OCI-LY1 (cell line): ENCODE measurements around the gene PSMC2.

Experiments used
- H2AFZ ChIP-seq: fragments of 200-600 bp; sonication (generic), shearing (Covaris generic); 2 replicates; pipeline ENCODE4 v1.6.0; 2014; ENCODE audit warnings: antibody characterized with exemption, mild to moderate bottlenecking, low read length
- H3F3A ChIP-seq: fragments of 200-600 bp; sonication (generic), shearing (Covaris generic); 2 replicates; pipeline ENCODE4 v1.6.0; 2014; ENCODE audit warnings: mild to moderate bottlenecking, antibody characterized with exemption, low read length, moderate library complexity; ENCODE audit not compliant: insufficient read depth
- H3K27ac ChIP-seq: fragments of 200-600 bp; sonication (generic); 2 replicates; pipeline ENCODE4 v1.5.1; 2014; ENCODE audit warnings: low read length, mixed run types, mild to moderate bottlenecking, low read depth; ENCODE audit not compliant: poor library complexity, severe bottlenecking
- H3K27me3 ChIP-seq: fragments of 200-600 bp; sonication (generic); 2 replicates; pipeline ENCODE4 v1.6.0; 2014; ENCODE audit warnings: antibody characterized with exemption, mild to moderate bottlenecking, low read length, moderate library complexity; ENCODE audit not compliant: insufficient read depth
- H3K36me3 ChIP-seq: fragments of 200-600 bp; sonication (generic); 2 replicates; pipeline ENCODE4 v1.6.1; 2014; ENCODE audit warnings: mild to moderate bottlenecking, antibody characterized with exemption, low read length, moderate library complexity, mixed read lengths; ENCODE audit not compliant: insufficient read depth
- H3K4me1 ChIP-seq: fragments of 200-600 bp; sonication (generic); 2 replicates; pipeline ENCODE4 v1.5.1; 2014; ENCODE audit warnings: mild to moderate bottlenecking, low read length, moderate library complexity; ENCODE audit not compliant: insufficient read depth, severe bottlenecking
- H3K4me2 ChIP-seq: fragments of 200-600 bp; sonication (generic), shearing (Covaris generic); 2 replicates; pipeline ENCODE4 v1.6.1; 2014; ENCODE audit warnings: low read length
- H3K4me3 ChIP-seq: fragments of 200-600 bp; sonication (generic); 2 replicates; pipeline ENCODE4 v1.5.1; 2014; ENCODE audit warnings: low read length, low read depth, mild to moderate bottlenecking, mixed read lengths; ENCODE audit not compliant: poor library complexity, severe bottlenecking
- H3K79me2 ChIP-seq: fragments of 200-600 bp; shearing (Covaris generic); 2 replicates; pipeline ENCODE4 v1.6.1; 2016; ENCODE audit warnings: mixed run types, low read length, mixed read lengths; ENCODE audit not compliant: insufficient read depth
- H3K9ac ChIP-seq: fragments of 200-600 bp; sonication (generic), shearing (Covaris generic); 2 replicates; pipeline ENCODE4 v1.6.1; 2014; ENCODE audit warnings: mild to moderate bottlenecking, low read length, mixed read lengths
- H3K9me2 ChIP-seq: fragments of 200-600 bp; sonication (generic), shearing (Covaris generic); 2 replicates; pipeline ENCODE4 v1.6.1; 2014; ENCODE audit warnings: low read depth, mild to moderate bottlenecking, low read length, mixed read lengths
- H3K9me3 ChIP-seq: fragments of 200-600 bp; shearing (Covaris generic); 2 replicates; pipeline ENCODE4 v1.6.1; 2014; ENCODE audit warnings: low read length, mixed read lengths
- H4K20me1 ChIP-seq: fragments of 200-600 bp; sonication (generic), shearing (Covaris generic); 2 replicates; pipeline ENCODE4 v1.6.0; 2016; ENCODE audit warnings: mild to moderate bottlenecking, low read length; ENCODE audit not compliant: insufficient read depth
- CTCF ChIP-seq: fragments of 200-600 bp; sonication (generic), shearing (Covaris generic); IDR thresholded peaks from 2 replicates; pipeline ENCODE4 v1.5.1; 2017; ENCODE audit warnings: mild to moderate bottlenecking, antibody characterized with exemption, low read length, moderate library complexity, mixed read lengths
- EZH2 ChIP-seq: fragments of 200-600 bp; sonication (generic), shearing (Covaris generic); IDR thresholded peaks from 2 replicates; pipeline ENCODE4 v1.8.0; 2017; ENCODE audit warnings: borderline replicate concordance, mixed run types, mild to moderate bottlenecking, antibody characterized with exemption, low read length, moderate library complexity, mixed read lengths

The PSMC2 gene

GRCh38 chr7:103343332-103343731, 4.1 kb upstream of the PSMC2 start:
- peaks cover 28% of the 10 kb centered on the region for H3K4me1 ChIP-seq
- H3F3A ChIP-seq = no peaks in the 10 kb centered on the region
- H4K20me1 ChIP-seq = no peaks in the 10 kb centered on the region
- no peaks in the 10 kb centered on the region for H3K9me3 ChIP-seq
- peak overlapping the region; percentile 70 for H3K4me3 ChIP-seq
- H3K27ac ChIP-seq = peak overlapping the region; percentile 50
- TF ChIP-seq CTCF (no peak), EZH2 (no peak)
- peak overlapping the region; percentile 76 for H3K9ac ChIP-seq
- H3K79me2 ChIP-seq = peaks cover 69% of the 10 kb centered on the region
- H3K36me3 ChIP-seq = peaks cover 33% of the 10 kb centered on the region
- peak overlapping the region; percentile 80 for H3K4me2 ChIP-seq
- H3K27me3 ChIP-seq = no peaks in the 10 kb centered on the region
- no peak overlapping the region for H2AFZ ChIP-seq
- no peaks in the 10 kb centered on the region for H3K9me2 ChIP-seq

GRCh38 chr7:103343758-103344452, 3.5 kb upstream of the PSMC2 start:
- peaks cover 74% of the 10 kb centered on the region for H3K79me2 ChIP-seq
- H3K4me1 ChIP-seq = peaks cover 32% of the 10 kb centered on the region
- H3K9ac ChIP-seq = peak overlapping the region; percentile 76
- no peaks in the 10 kb centered on the region for H3K27me3 ChIP-seq
- H3K4me2 ChIP-seq = peak overlapping the region; percentile 80
- TF ChIP-seq EZH2 (no peak), CTCF (no peak)
- no peak overlapping the region for H2AFZ ChIP-seq
- H4K20me1 ChIP-seq = no peaks in the 10 kb centered on the region
- H3F3A ChIP-seq = no peaks in the 10 kb centered on the region
- H3K9me3 ChIP-seq = no peaks in the 10 kb centered on the region
- peak overlapping the region; percentile 70 for H3K4me3 ChIP-seq
- H3K9me2 ChIP-seq = no peaks in the 10 kb centered on the region
- H3K27ac ChIP-seq = peak overlapping the region; percentile 50
- peaks cover 31% of the 10 kb centered on the region for H3K36me3 ChIP-seq

- Histone ChIP-seq H3F3A (no peaks in the 10 kb centered on the region), H3K36me3 (peaks cover 24% of the 10 kb centered on the region), H3K4me1 (peaks cover 39% of the 10 kb centered on the region), H3K9ac (peak within 1 kb of the TSS; percentile 76), H4K20me1 (no peaks in the 10 kb centered on the region), H3K4me2 (peak within 1 kb of the TSS; percentile 80), H3K4me3 (peak within 1 kb of the TSS; percentile 70), H3K27ac (peak within 1 kb of the TSS; percentile 50), H3K9me2 (no peaks in the 10 kb centered on the region), H3K27me3 (no peaks in the 10 kb centered on the region), H2AFZ (peak within 1 kb of the TSS; percentile 98), H3K79me2 (peaks cover 76% of the 10 kb centered on the region), H3K9me3 (no peaks in the 10 kb centered on the region)
- no peak for TF ChIP-seq EZH2
- TF ChIP-seq CTCF = no peak
Observed at GRCh38 chr7:103344453-103345149, 2.8 kb upstream of the PSMC2 start, which contains the start of gene DNAJC2. Gene DNAJC2 (minus strand): TSS chr7:103344767. CDS start chr7:103344622, 145 bp downstream.
